Measurements from ENCODE around the gene NPAS3. TPM values are rescaled to one million over a fixed set of nuclear protein-coding genes. Genes with fewer than 3 reads are reported as not detected.

NPAS3 gene
- total and polyA plus RNA-seq, 2 of the 8 experiments (the other 6 are each of a cell fraction or from before 2014, with no cell fraction given) = 0.11 to 0.60 TPM

DNA sequence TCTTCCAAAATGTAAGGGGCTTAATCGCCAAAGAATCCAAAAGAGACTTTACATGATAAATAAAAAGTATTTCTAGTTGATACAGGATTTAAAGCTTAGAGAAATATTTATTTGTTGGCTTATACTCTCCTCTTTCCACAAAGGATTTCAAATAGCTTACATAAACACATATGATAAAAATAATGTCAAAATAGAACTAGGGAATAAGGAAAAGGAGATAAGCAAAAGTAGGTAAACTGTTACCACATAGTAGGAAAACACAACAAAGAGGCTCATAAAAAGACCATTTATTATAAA, 625.2 kb downstream of the NPAS3 start:
- Histone ChIP-seq H2AFZ (ENCODE audit: low read length) (no peak overlapping the region), H3K18ac (ENCODE audit: extremely low read depth, low read length) (no peak overlapping the region), H3K23ac (ENCODE audit: insufficient read length) (no peak overlapping the region), H3K23me2 (ENCODE audit: low read depth, low read length) (no peaks in the 10 kb centered on the region), H3K79me1 (ENCODE audit: low read depth, low read length) (no peaks in the 10 kb centered on the region), H3K79me2 (ENCODE audit: control insufficient read depth in 1 of 2, insufficient read depth in 2 of 2, low read length in 2 of 2) (no peaks in the 10 kb centered on the region), H4K8ac (ENCODE audit: extremely low read depth, insufficient read depth, low read length) (no peak overlapping the region), H3K27ac (ENCODE audit: low read depth, low read length) (no peak overlapping the region), H2BK120ac (replicated peaks; ENCODE audit: low read depth, low read length) (no peak overlapping the region), H4K5ac (ENCODE audit: insufficient read length, low read depth, low read length) (no peak overlapping the region), H4K91ac (replicated peaks; ENCODE audit: insufficient read length, low read length) (no peak overlapping the region), H3K4me2 (ENCODE audit: insufficient read depth in 1 of 2, low read depth in 2 of 2, low read length in 2 of 2) (no peak overlapping the region), H3K4me3 (ENCODE audit: extremely low read depth in 1 of 4, insufficient read depth in 2 of 4, low read depth in 3 of 4, low read length in 4 of 4) (no peak overlapping the region), H2BK12ac (ENCODE audit: low read depth, low read length) (no peak overlapping the region), H3K4ac (replicated peaks; ENCODE audit: insufficient read length, low read depth, low read length) (no peak overlapping the region), H3K4me1 (replicated peaks in 1 of 4; ENCODE audit: control insufficient read depth in 3 of 4, insufficient read depth in 4 of 4, low read length in 3 of 4) (peaks cover 0 to 5% (median 3%) of the 10 kb centered on the region in 4 experiments; a peak in 3 of 7 replicates), H3K27me3 (replicated peaks in 1 of 4; ENCODE audit: control insufficient read depth in 3 of 4, extremely low read depth in 1 of 4, insufficient read depth in 3 of 4, low read length in 3 of 4) (no peaks in the 10 kb centered on the region), H3K56ac (replicated peaks; ENCODE audit: insufficient read length, low read depth, low read length) (no peak overlapping the region), H4K20me1 (replicated peaks in 1 of 2; ENCODE audit: control insufficient read depth in 1 of 2, insufficient read depth in 2 of 2, low read length in 2 of 2) (no peaks in the 10 kb centered on the region), H2BK5ac (ENCODE audit: low read depth, low read length) (no peak overlapping the region), H2BK20ac (ENCODE audit: low read length) (no peak overlapping the region), H2BK15ac (ENCODE audit: low read length) (no peak overlapping the region), H3K36me3 (ENCODE audit: control insufficient read depth in 2 of 4, insufficient read depth in 4 of 4, low read length in 3 of 4) (no peaks in the 10 kb centered on the region), H3K14ac (ENCODE audit: insufficient read length) (no peak overlapping the region), H3K9ac (replicated peaks in 1 of 4; ENCODE audit: extremely low read depth in 1 of 4, low read depth in 3 of 4, low read length in 3 of 4) (no peak overlapping the region), H2AK5ac (ENCODE audit: low read depth, low read length) (no peak overlapping the region), H3K9me3 (ENCODE audit: insufficient read depth in 2 of 2, low read depth in 1 of 2, low read length in 1 of 2) (no peaks in the 10 kb centered on the region)
- FAIRE-seq = no peak
- WGBS, 2 experiments (ENCODE audit: extremely low coverage in 1 of 2, insufficient coverage in 1 of 2, insufficient read length in 1 of 2, insufficient replicate concordance in 2 of 2, low coverage in 1 of 2, low lambda C conversion rate in 2 of 2, missing lambda C conversion rate in 1 of 2) = 93% methylated on average over 1 of the region's 1 CpG; no CpG with 5 or more reads in 1 of the 2 experiments
- CTCF ChIA-PET (ENCODE audit: partially characterized antibody) = interaction anchor here (0.7 kb wide), 1 partner anchor 112 kb away, joined by 3 read pairs; no protein-coding TSS in a partner anchor
- POLR2A ChIA-PET (ENCODE audit: partially characterized antibody) = no interaction called here
- no peak for TF ChIP-seq TEAD4 (IDR thresholded peaks at IDR 0.05; ENCODE audit: low read depth, low read length)
- TF ChIP-seq RXRA (IDR thresholded peaks at IDR 0.05; ENCODE audit: insufficient read depth, low read depth, low read length) = no peak
- DNase-seq (ENCODE audit: low read depth in 1 of 2, low spot score in 2 of 2) = no peak

All from H1 (cell line).